IMR-90 (cell line): ENCODE measurements around the gene TRPC6. TPM values are rescaled to one million over a fixed set of nuclear protein-coding genes. Genes with fewer than 3 reads are reported as not detected.

Experiments used
- ATAC-seq: fragments of 200-7000 bp; cut with Tn5 transposase; 2 replicates; pipeline ENCODE4 v1.9.1; 2020; ENCODE audit warnings: low read depth, mild to moderate bottlenecking, moderate library complexity
- BruUV-seq: library from RNA; stranded (reverse); fragments of 400-500 nt; replicated peaks from 2 replicates; lab custom pipeline; 2021; lab: Mats Ljungman, UMichigan
- CTCF ChIA-PET: fragments of 300-600 bp; formaldehyde crosslinking; extraction: SDS; loops from one replicate; lab custom pipeline; 2021; ENCODE audit warnings: antibody characterized with exemption; lab: Yijun Ruan, JAX
- POLR2A ChIA-PET: fragments of 300-600 bp; sonication (Branson Sonifier 250); formaldehyde crosslinking; loops from one replicate; lab custom pipeline; 2022; ENCODE audit warnings: antibody characterized with exemption; ENCODE audit not compliant: unreplicated experiment; lab: Charles Lee
- DNase-seq: peaks from one replicate; pipeline ENCODE4 v3.0.0; 2013
- H2AFZ ChIP-seq: replicated peaks from 2 replicates; pipeline ENCODE3; 2013; ENCODE audit warnings: low read length, mild to moderate bottlenecking; ENCODE audit not compliant: poor library complexity
- H2AK5ac ChIP-seq: 2 replicates; pipeline ENCODE4 v1.6.1; 2013; ENCODE audit warnings: low read depth, low read length, inconsistent platforms
- H2AK9ac ChIP-seq: replicated peaks from 2 replicates; pipeline ENCODE3; 2013; ENCODE audit warnings: mild to moderate bottlenecking, low read depth, low read length, moderate library complexity; ENCODE audit not compliant: poor library complexity
- H2BK120ac ChIP-seq: 2 replicates; pipeline ENCODE4 v1.6.1; 2013; ENCODE audit warnings: low read depth, low read length, inconsistent platforms
- H2BK15ac ChIP-seq: 3 replicates; pipeline ENCODE4 v1.6.1; 2013; ENCODE audit warnings: low read depth, low read length, inconsistent platforms
- H2BK20ac ChIP-seq: 2 replicates; pipeline ENCODE4 v1.6.1; 2013; ENCODE audit warnings: low read depth, mild to moderate bottlenecking, inconsistent platforms, low read length, moderate library complexity
- H2BK5ac ChIP-seq: 2 replicates; pipeline ENCODE4 v1.6.1; 2013; ENCODE audit warnings: mild to moderate bottlenecking, low read depth, low read length, inconsistent platforms; ENCODE audit not compliant: poor library complexity, severe bottlenecking
- H3K14ac ChIP-seq: replicated peaks from 2 replicates; pipeline ENCODE4 v1.6.1; 2013; ENCODE audit warnings: low read depth, low read length, inconsistent platforms
- H3K18ac ChIP-seq: 2 replicates; pipeline ENCODE4 v1.6.1; 2013; ENCODE audit warnings: low read depth, low read length, control low read depth
- H3K23ac ChIP-seq: 2 replicates; pipeline ENCODE4 v1.6.1; 2013; ENCODE audit warnings: low read depth, low read length, inconsistent platforms
- H3K27ac ChIP-seq: 2 replicates; pipeline ENCODE4 v1.5.1; 2013; ENCODE audit warnings: mild to moderate bottlenecking, control low read depth, low read length; ENCODE audit not compliant: insufficient read depth
- H3K27me3 ChIP-seq: 2 replicates; pipeline ENCODE4 v1.6.1; 2013; ENCODE audit warnings: low read length; ENCODE audit not compliant: control insufficient read depth, insufficient read depth
- H3K36me3 ChIP-seq: 2 replicates; pipeline ENCODE4 v1.6.1; 2013; ENCODE audit warnings: low read length, mixed read lengths; ENCODE audit not compliant: control insufficient read depth, insufficient read depth
- H3K4ac ChIP-seq: 2 replicates; pipeline ENCODE4 v1.6.1; 2013; ENCODE audit warnings: low read depth, low read length, inconsistent platforms
- H3K4me1 ChIP-seq: 2 replicates; pipeline ENCODE4 v1.6.1; 2013; ENCODE audit warnings: low read length, mixed read lengths; ENCODE audit not compliant: control insufficient read depth, insufficient read depth
- H3K4me2 ChIP-seq: 2 replicates; pipeline ENCODE4 v1.6.1; 2013; ENCODE audit warnings: low read depth, mild to moderate bottlenecking, control low read depth, low read length, moderate library complexity
- H3K4me3 ChIP-seq: 2 replicates; pipeline ENCODE4 v1.5.1; 2013; ENCODE audit warnings: low read depth, mild to moderate bottlenecking, control low read depth, low read length, moderate library complexity; ENCODE audit not compliant: insufficient read depth
- H3K56ac ChIP-seq: 2 replicates; pipeline ENCODE4 v1.6.1; 2013; ENCODE audit warnings: low read length, inconsistent platforms; ENCODE audit not compliant: insufficient read depth; ENCODE audit errors: extremely low read depth
- H3K79me1 ChIP-seq, 2 experiments: 2 replicates each; pipeline ENCODE4 v1.6.1; 2013; ENCODE audit warnings: low read length in 2 of 2, inconsistent platforms in 1 of 2, low read depth in 1 of 2
- H3K9ac ChIP-seq: 2 replicates; pipeline ENCODE4 v1.6.1; 2013; ENCODE audit warnings: low read depth, low read length, control low read depth
- H3K9me1 ChIP-seq: 2 replicates; pipeline ENCODE4 v1.6.1; 2013; ENCODE audit warnings: low read length, inconsistent platforms; ENCODE audit not compliant: insufficient read depth
- H3K9me3 ChIP-seq: 2 replicates; pipeline ENCODE4 v1.6.1; 2013; ENCODE audit warnings: low read length; ENCODE audit not compliant: control insufficient read depth, insufficient read depth
- H4K20me1 ChIP-seq: 2 replicates; pipeline ENCODE4 v1.6.1; 2013; ENCODE audit warnings: low read length, inconsistent platforms; ENCODE audit not compliant: insufficient read depth
- H4K5ac ChIP-seq: 2 replicates; pipeline ENCODE4 v1.6.1; 2013; ENCODE audit warnings: mild to moderate bottlenecking, low read depth, low read length, control low read depth
- H4K8ac ChIP-seq, 2 experiments: 2 replicates each; pipeline ENCODE4 v1.6.1; 2013; ENCODE audit warnings: low read depth in 2 of 2, low read length in 2 of 2, control low read depth in 1 of 2, inconsistent platforms in 1 of 2
- H4K91ac ChIP-seq: 2 replicates; pipeline ENCODE4 v1.6.1; 2013; ENCODE audit warnings: low read depth, low read length, inconsistent platforms; ENCODE audit not compliant: insufficient read depth
- FOS ChIP-seq: fragments of 150-350 bp; IDR thresholded peaks from 2 replicates; pipeline ENCODE4 v1.6.1; 2016; ENCODE audit warnings: low read depth, low read length
- MAZ ChIP-seq: IDR thresholded peaks from 2 replicates; pipeline ENCODE4 v1.6.1; 2012; ENCODE audit warnings: low read depth, mild to moderate bottlenecking, low read length, improper control_type of control experiment, moderate library complexity, borderline replicate concordance
- NFE2L2 ChIP-seq: fragments of 150-350 bp; IDR thresholded peaks from 2 replicates; pipeline ENCODE4 v1.6.1; 2016; ENCODE audit warnings: low read depth, mild to moderate bottlenecking, low read length
- POLR2A ChIP-seq: IDR thresholded peaks from 2 replicates; pipeline ENCODE4 v1.6.1; 2012; ENCODE audit warnings: mild to moderate bottlenecking, low read depth, low read length
- RAD21 ChIP-seq: IDR thresholded peaks from 2 replicates; pipeline ENCODE4 v1.6.1; 2012; ENCODE audit warnings: low read length, improper control_type of control experiment
- WGBS, 2 experiments: methylation state at CpG; one replicate each; pipeline versions ENCODE4 v1.1.5 to v1.1.7; 2013; ENCODE audit warnings: missing lambda C conversion rate in 2 of 2; ENCODE audit not compliant: insufficient read length in 1 of 2; ENCODE audit errors: extremely low coverage in 2 of 2; 5-methylcytosine and 5-hydroxymethylcytosine counted together
- dilution Hi-C: fragments of 300-500 bp; cut with HindIII; formaldehyde crosslinking; loops from one replicate; pipeline ENCODE4 v1.14.3; 2018; ENCODE audit warnings: low sequenced_read_pairs; ENCODE audit not compliant: unreplicated experiment
- in situ Hi-C: fragments of 300-500 bp; cut with MboI; formaldehyde crosslinking; loops from 3 replicates; pipeline ENCODE4 v1.14.3; 2019; ENCODE audit warnings: low sequenced_read_pairs, inconsistent platforms, mixed read lengths
- intact Hi-C: fragments of 100-400 bp; cut with micrococcal nuclease; formaldehyde crosslinking; loops from 2 replicates; pipeline ENCODE4 v1.10.0; 2022
- polyA plus RNA-seq, 3 experiments: library from polyadenylated mRNA; depleted of rRNA; stranded (reverse); fragments of >200 nt; gene quantifications; 2 replicates each; pipeline ENCODE4 v1.2.3, GENCODE V29; 2012; ENCODE audit warnings: low replicate concordance in 1 of 3
- total RNA-seq: library from RNA; depleted of rRNA; stranded (reverse); fragments of >200 nt; gene quantifications from 2 replicates; pipeline ENCODE4 v1.2.3, GENCODE V29; 2012
- TF ChIP-seq, protein P1 (sequence below): conservative IDR thresholded peaks from 2 replicates; pipeline ENCODE4 v1.5.1; 2012; ENCODE audit warnings: mild to moderate bottlenecking, low read depth, low read length, improper control_type of control experiment

TRPC6 gene
- total and polyA plus RNA-seq, 2 of the 4 experiments (the other 2 are of a cell fraction) = 0.99 to 2.3 TPM

DNA sequence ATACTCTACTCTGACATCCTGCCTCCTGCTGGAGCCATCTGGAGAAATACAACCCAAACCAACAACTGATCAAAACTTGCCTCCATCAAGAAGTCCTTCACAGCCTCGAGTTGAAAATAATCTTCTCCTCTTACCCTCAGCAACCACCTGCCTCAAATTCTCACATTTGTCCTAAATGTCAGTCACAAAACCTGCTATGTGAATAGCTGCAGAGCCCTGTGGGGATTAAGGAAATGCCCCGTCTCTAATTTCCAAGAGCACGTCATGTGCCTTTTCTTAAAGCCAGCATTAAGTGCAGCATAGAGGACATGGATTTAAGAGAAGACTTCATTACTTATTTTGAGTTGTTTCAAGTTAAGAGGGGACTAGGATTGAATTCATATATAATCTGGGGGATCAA lies 105.9 kb downstream of the TRPC6 start:
- DNase-seq = no peak
- no peak overlapping the region for H4K91ac ChIP-seq
- no TSS peak for BruUV-seq
- no peak overlapping the region for H2BK5ac ChIP-seq
- H3K36me3 ChIP-seq = peaks cover 4% of the 10 kb centered on the region; the same call in 1 of the 2 replicates
- H2BK15ac ChIP-seq = no peak overlapping the region
- in situ Hi-C loops = no loop called here
- H4K20me1 ChIP-seq = no peaks in the 10 kb centered on the region
- dilution Hi-C loops = no loop called here
- peaks cover 3% of the 10 kb centered on the region for H3K4me1 ChIP-seq
- H3K9me1 ChIP-seq = peaks cover 4% of the 10 kb centered on the region
- ATAC-seq = no peak
- H2BK20ac ChIP-seq = no peak overlapping the region; the same call in 1 of the 2 replicates
- intact Hi-C loops = no loop called here
- ChIA-PET CTCF (no interaction called here), POLR2A (no interaction called here)
- no peaks in the 10 kb centered on the region for H3K9me3 ChIP-seq
- no peak overlapping the region for H3K18ac ChIP-seq
- no peak overlapping the region for H3K56ac ChIP-seq
- no peak overlapping the region for H3K23ac ChIP-seq
- no peaks in the 10 kb centered on the region for H3K79me1 ChIP-seq
- no peak overlapping the region for H2AK9ac ChIP-seq
- TF ChIP-seq, protein P1, sequence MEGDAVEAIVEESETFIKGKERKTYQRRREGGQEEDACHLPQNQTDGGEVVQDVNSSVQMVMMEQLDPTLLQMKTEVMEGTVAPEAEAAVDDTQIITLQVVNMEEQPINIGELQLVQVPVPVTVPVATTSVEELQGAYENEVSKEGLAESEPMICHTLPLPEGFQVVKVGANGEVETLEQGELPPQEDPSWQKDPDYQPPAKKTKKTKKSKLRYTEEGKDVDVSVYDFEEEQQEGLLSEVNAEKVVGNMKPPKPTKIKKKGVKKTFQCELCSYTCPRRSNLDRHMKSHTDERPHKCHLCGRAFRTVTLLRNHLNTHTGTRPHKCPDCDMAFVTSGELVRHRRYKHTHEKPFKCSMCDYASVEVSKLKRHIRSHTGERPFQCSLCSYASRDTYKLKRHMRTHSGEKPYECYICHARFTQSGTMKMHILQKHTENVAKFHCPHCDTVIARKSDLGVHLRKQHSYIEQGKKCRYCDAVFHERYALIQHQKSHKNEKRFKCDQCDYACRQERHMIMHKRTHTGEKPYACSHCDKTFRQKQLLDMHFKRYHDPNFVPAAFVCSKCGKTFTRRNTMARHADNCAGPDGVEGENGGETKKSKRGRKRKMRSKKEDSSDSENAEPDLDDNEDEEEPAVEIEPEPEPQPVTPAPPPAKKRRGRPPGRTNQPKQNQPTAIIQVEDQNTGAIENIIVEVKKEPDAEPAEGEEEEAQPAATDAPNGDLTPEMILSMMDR = no peak
- TF ChIP-seq RAD21 = no peak
- TF ChIP-seq MAZ = no peak
- no peak for TF ChIP-seq POLR2A
- no peak for TF ChIP-seq FOS
- no peak for TF ChIP-seq NFE2L2
- H3K27me3 ChIP-seq = no peaks in the 10 kb centered on the region
- no peak overlapping the region for H3K14ac ChIP-seq
- no CpG with 5 or more reads among the region's 3 CpGs for WGBS, 2 experiments
- H3K27ac ChIP-seq = no peak overlapping the region
- H4K8ac ChIP-seq = no peak overlapping the region
- H2AFZ ChIP-seq = no peak overlapping the region
- H3K9ac ChIP-seq = no peak overlapping the region
- H3K4ac ChIP-seq = peak overlapping the region; percentile 20; the same call in 1 of the 2 replicates
- H3K4me2 ChIP-seq = no peak overlapping the region
- no peak overlapping the region for H4K5ac ChIP-seq
- no peak overlapping the region for H3K4me3 ChIP-seq
- H2BK120ac ChIP-seq = no peak overlapping the region
- H2AK5ac ChIP-seq = no peak overlapping the region
